Measurements from ENCODE around the gene OSBPL7.

The OSBPL7 gene

DNA sequence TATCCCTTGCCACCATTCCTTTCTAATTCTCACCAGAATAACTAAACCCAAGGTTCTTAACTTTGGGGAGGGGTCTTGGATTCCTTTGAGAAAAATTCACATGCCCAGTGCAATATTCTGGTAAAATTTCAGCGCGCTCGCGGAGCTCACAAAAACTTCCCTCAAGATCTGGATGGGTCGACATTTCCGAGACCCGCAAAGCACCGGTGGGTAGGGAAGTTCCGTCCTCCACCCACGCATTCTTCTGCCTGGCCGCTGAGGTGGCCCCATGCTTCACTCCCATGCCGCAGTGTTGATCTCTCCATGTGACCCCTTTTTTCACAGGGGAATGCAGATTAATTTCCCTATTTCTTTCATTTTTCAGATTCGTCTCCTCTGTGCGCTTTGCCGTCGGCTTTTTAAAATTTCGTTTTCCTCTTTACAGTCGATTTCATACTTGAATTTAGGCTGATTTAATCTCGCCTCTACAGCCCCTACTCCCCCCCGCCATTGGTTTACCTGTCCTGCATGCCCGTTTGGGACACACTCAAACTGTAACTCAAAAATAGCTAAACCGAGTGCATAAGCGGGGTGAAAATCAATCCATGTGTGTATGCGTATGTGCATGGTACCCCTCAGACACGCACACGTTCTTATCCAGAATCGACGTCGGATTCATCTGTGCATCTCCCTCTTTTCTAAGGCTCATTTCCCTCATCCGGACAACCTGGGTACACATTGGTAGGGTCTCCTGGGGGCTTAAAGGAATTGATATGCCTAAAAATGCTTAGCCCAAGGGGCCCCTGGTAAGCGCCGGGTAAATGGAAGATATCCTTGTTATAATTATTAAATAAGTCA is 30.7 kb upstream of the OSBPL7 start:
- no peak for TF ChIP-seq POLR2A (IDR thresholded peaks at IDR 0.05; ENCODE audit: low read depth, low read length)
- FAIRE-seq (no peak), DNase-seq (ENCODE audit: insufficient read length, low spot score) (no peak)

GRCh38 chr17:47851764-47852112 is 30.1 kb upstream of the OSBPL7 start:
- FAIRE-seq (no peak), DNase-seq (ENCODE audit: insufficient read length, low spot score) (no peak)
- TF ChIP-seq POLR2A (IDR thresholded peaks at IDR 0.05; ENCODE audit: low read depth, low read length), result no peak

GRCh38 chr17:47850692-47851573 is 29.3 kb upstream of the OSBPL7 start, which contains the start of gene SP6:
TSS of gene SP6 (minus strand) at chr17:47851163. CDS start at chr17:47848429, 2,734 bp downstream.
- TF ChIP-seq POLR2A (IDR thresholded peaks at IDR 0.05; ENCODE audit: low read depth, low read length), result peak; percentile 80
- FAIRE-seq (no peak), DNase-seq (ENCODE audit: insufficient read length, low spot score) (peak; percentile 98)

DNA sequence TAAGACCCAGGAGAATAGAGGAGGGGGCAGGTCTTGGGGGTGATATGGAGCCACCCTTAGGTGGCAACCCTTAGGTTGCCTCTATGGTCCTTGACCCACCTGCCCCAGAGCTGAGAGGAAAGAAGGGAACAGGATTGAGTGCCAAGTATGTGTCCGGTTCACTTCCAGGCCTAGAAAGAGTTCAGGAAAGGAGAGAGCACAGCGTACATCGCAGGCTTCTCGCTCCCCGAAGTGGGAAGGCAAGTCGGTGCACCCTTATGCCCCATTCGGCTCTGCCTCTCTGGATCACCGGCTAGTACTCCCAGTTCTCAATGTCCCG is 28.7 kb upstream of the OSBPL7 start:
- TF ChIP-seq POLR2A (IDR thresholded peaks at IDR 0.05; ENCODE audit: low read depth, low read length), result no peak
- FAIRE-seq (no peak), DNase-seq (ENCODE audit: insufficient read length, low spot score) (no peak)

DNA sequence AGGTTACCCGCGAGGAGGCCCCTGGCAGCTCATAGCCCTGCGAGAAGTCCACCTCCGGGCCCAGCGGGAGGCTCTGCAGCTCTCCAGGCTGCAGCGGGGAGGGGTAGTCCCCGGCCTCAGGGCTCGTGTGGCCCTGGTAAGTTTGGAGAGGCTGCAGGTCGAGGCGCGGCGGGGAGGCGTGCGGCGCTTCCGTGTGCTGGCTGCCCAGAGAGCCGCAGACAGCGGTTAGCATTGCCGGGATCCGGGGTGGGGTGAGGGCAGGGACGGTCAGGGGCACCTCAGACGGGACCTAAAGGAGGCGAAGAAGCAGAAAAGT is 26.6 kb upstream of the OSBPL7 start:
- FAIRE-seq, result no peak
- TF ChIP-seq POLR2A (IDR thresholded peaks at IDR 0.05; ENCODE audit: low read depth, low read length), result no peak
- no peak for DNase-seq (ENCODE audit: insufficient read length, low spot score)

DNA sequence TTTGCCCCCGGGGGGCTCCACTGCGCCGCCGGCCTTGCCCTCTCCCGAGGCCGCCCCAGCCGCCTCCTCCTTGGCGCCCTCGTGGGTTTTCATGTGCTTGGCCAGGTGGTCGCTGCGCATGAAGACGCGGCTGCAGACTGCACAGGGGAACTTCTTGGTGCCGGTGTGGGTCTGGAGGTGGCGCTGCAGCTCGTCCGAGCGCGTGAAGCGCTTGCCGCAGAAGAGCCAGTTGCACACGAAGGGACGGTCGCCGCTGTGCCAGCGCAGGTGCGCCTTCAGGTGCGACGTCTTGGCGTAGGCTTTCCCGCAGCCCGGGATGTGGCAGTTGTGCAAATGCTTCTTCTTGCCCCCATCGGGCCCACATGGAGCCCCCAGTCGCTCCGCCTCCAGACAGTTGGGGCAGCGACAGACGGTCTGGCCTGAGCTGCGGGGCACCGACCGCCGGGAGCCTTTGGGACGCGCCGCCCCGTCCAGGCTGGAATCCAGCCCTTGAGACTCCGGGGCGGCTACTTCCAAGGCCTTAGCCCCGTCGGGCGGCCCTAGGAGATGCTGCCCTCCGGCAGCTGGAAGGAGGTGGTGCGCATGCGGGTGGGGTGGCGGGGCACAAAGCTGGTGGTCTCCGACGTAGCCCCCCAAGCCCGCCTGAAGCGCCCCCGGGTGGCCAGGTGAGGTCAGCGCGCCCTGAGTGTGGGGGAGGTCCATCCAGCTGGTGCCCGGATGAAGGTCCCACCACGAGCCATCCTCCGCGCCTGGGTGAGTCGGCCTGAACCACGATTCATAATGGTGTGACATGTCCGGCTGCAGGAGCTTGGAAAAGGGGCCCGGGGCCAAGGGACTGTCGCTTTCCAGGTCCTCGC is 26.0 kb upstream of the OSBPL7 start:
- no peak for TF ChIP-seq POLR2A (IDR thresholded peaks at IDR 0.05; ENCODE audit: low read depth, low read length)
- no peak for DNase-seq (ENCODE audit: insufficient read length, low spot score)
- FAIRE-seq, result no peak

GRCh38 chr17:47846716-47847340 is 25.2 kb upstream of the OSBPL7 start:
- DNase-seq (ENCODE audit: insufficient read length, low spot score), result no peak
- no peak for TF ChIP-seq POLR2A (IDR thresholded peaks at IDR 0.05; ENCODE audit: low read depth, low read length)
- no peak for FAIRE-seq

- no peak for TF ChIP-seq POLR2A (IDR thresholded peaks at IDR 0.05; ENCODE audit: low read depth, low read length)
- DNase-seq (ENCODE audit: insufficient read length, low spot score) (no peak), FAIRE-seq (no peak)
Measured at GRCh38 chr17:47845716-47846075, 24.1 kb upstream of the OSBPL7 start.

DNA sequence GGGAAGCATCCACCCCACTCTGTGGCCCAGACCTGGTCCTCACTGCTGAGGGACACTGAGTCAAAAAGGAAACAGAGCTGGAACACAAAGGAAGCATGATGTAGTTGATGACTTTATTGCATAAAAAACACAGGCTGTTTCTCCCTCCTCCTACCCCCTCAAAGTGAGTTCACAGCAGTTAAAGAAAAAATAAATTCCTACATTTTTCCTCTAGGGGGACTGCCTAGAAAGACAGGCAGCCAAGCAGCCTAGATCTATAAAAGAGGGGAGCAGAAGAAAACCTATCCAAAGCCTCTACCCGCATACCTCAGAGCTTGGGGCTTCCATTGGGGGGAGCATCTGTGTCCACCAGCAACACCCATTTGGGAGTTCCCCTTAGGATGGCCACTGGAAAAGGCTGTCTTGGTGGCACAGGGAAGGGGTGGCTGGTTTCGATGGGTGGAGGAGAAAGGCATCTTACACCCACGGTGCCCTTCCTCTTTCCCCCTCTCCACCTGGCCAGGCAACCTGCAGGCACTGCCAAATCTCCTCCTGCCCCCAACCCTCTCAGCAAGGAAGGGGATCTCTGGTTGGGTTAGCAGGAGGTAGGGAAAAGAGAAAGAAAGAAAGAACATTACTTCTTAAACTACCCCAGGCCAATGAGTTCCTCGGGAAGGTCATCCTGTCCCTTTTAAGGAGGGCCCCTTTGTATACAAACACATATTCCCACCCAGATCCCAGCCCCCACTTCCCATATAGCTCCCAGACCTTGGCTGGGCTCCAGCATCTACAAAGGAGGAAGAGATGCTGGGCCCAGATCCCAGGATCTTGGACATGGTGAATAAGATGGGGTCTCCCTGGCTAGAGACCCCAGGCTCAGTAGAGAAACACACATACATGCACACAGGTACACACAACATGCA is 23.5 kb upstream of the OSBPL7 start:
- DNase-seq (ENCODE audit: insufficient read length, low spot score), result peak; percentile 72
- no peak for TF ChIP-seq POLR2A (IDR thresholded peaks at IDR 0.05; ENCODE audit: low read depth, low read length)
- no peak for FAIRE-seq

- no peak for TF ChIP-seq POLR2A (IDR thresholded peaks at IDR 0.05; ENCODE audit: low read depth, low read length)
- DNase-seq (ENCODE audit: insufficient read length, low spot score) (no peak), FAIRE-seq (no peak)
Measured at GRCh38 chr17:47844227-47844626, 22.6 kb upstream of the OSBPL7 start.

GRCh38 chr17:47843391-47843730 is 21.8 kb upstream of the OSBPL7 start:
- no peak for FAIRE-seq
- no peak for TF ChIP-seq POLR2A (IDR thresholded peaks at IDR 0.05; ENCODE audit: low read depth, low read length)
- DNase-seq (ENCODE audit: insufficient read length, low spot score), result no peak

GRCh38 chr17:47841488-47842291 is 20.1 kb upstream of the OSBPL7 start:
- no peak for TF ChIP-seq POLR2A (IDR thresholded peaks at IDR 0.05; ENCODE audit: low read depth, low read length)
- no peak for DNase-seq (ENCODE audit: insufficient read length, low spot score)
- FAIRE-seq, result no peak
